CD14-positive monocyte (primary cell): ENCODE measurements around the gene HAS3. TPM values are rescaled to one million over a fixed set of nuclear protein-coding genes. Genes with fewer than 3 reads are reported as not detected.

Experiments used
- DNase-seq, 3 donors: peaks; one replicate each; pipeline ENCODE4 v3.0.0-alpha.2; 2011 to 2022
- H2AFZ ChIP-seq: 2 replicates; pipeline ENCODE4 v1.6.0; 2012; ENCODE audit warnings: mild to moderate bottlenecking, low read depth, low read length, inconsistent platforms; ENCODE audit not compliant: insufficient read depth, poor library complexity, severe bottlenecking
- H3K27ac ChIP-seq, 2 donors: 1 replicate in 1 of 2; 2 replicates in 1 of 2; pipeline ENCODE4 v1.5.1; 2012 to 2013; ENCODE audit warnings: low read length in 2 of 2, control low read depth in 1 of 2, inconsistent platforms in 1 of 2, low read depth in 1 of 2, mild to moderate bottlenecking in 1 of 2
- H3K27me3 ChIP-seq, 2 donors: one replicate each; pipeline versions ENCODE4 v1.6.0 to v1.6.1; 2011 to 2013; ENCODE audit warnings: low read length in 2 of 2; ENCODE audit not compliant: control insufficient read depth in 2 of 2, insufficient read depth in 2 of 2
- H3K36me3 ChIP-seq, 2 donors: replicated peaks in 1 of 2; 1 replicate in 1 of 2; 2 replicates in 1 of 2; pipeline versions ENCODE4 v1.5.1 to v1.6.1; 2012 to 2013; ENCODE audit warnings: low read length in 2 of 2, control low read depth in 1 of 2, inconsistent platforms in 1 of 2, mild to moderate bottlenecking in 1 of 2; ENCODE audit not compliant: insufficient read depth in 2 of 2, control insufficient read depth in 1 of 2
- H3K4me1 ChIP-seq, 2 donors: 1 replicate in 1 of 2; 2 replicates in 1 of 2; pipeline versions ENCODE4 v1.5.1 to v1.6.1; 2012 to 2013; ENCODE audit warnings: low read length in 2 of 2, control low read depth in 1 of 2, inconsistent platforms in 1 of 2, mild to moderate bottlenecking in 1 of 2, moderate library complexity in 1 of 2; ENCODE audit not compliant: insufficient read depth in 2 of 2, control insufficient read depth in 1 of 2
- H3K4me2 ChIP-seq: replicated peaks from 2 replicates; pipeline ENCODE3; 2012; ENCODE audit warnings: low read length, moderate library complexity, mild to moderate bottlenecking; ENCODE audit not compliant: poor library complexity, severe bottlenecking; ENCODE audit errors: extremely low read depth
- H3K4me3 ChIP-seq, 3 experiments: fragments of 200-600 bp in 1 of 3; sonication (generic) in 1 of 3; replicated peaks in 1 of 3; 1 replicate in 2 of 3; 2 replicates in 1 of 3; pipeline ENCODE4 v1.5.1; 2011 to 2013; ENCODE audit warnings: low read length in 3 of 3, mild to moderate bottlenecking in 3 of 3, control low read depth in 2 of 3, low read depth in 2 of 3, inconsistent platforms in 1 of 3, moderate library complexity in 1 of 3
- H3K79me2 ChIP-seq: 2 replicates; pipeline ENCODE4 v1.6.0; 2012; ENCODE audit warnings: mild to moderate bottlenecking, control low read depth, inconsistent platforms, low read length, moderate library complexity; ENCODE audit not compliant: insufficient read depth
- H3K9ac ChIP-seq: 2 replicates; pipeline ENCODE4 v1.6.0; 2017; ENCODE audit warnings: low read length, mild to moderate bottlenecking; ENCODE audit not compliant: insufficient read depth, poor library complexity, severe bottlenecking
- H3K9me3 ChIP-seq, 2 donors: replicated peaks in 1 of 2; 1 replicate in 1 of 2; 2 replicates in 1 of 2; pipeline versions ENCODE4 v1.5.1 to v1.6.1; 2012 to 2013; ENCODE audit warnings: low read length in 2 of 2, control low read depth in 1 of 2; ENCODE audit not compliant: control insufficient read depth in 1 of 2, insufficient read depth in 1 of 2
- H4K20me1 ChIP-seq: 2 replicates; pipeline ENCODE4 v1.6.0; 2012; ENCODE audit warnings: mild to moderate bottlenecking, low read length, control low read depth, moderate library complexity; ENCODE audit not compliant: insufficient read depth
- H3K27ac Mint-ChIP-seq, 7 donors: one replicate each; pipeline ENCODE4 v1.8.0; 2020; ENCODE audit warnings: mild to moderate bottlenecking in 7 of 7, mixed read lengths in 7 of 7, moderate library complexity in 6 of 7, inconsistent platforms in 2 of 7
- H3K27me3 Mint-ChIP-seq, 3 donors: one replicate each; pipeline ENCODE4 v1.8.0; 2021 to 2022; ENCODE audit warnings: low read depth in 3 of 3, mild to moderate bottlenecking in 3 of 3, mixed read lengths in 3 of 3, moderate library complexity in 3 of 3, inconsistent platforms in 1 of 3
- H3K36me3 Mint-ChIP-seq, 2 donors: one replicate each; pipeline ENCODE4 v1.8.0; 2020; ENCODE audit warnings: mixed read lengths in 2 of 2, inconsistent platforms in 1 of 2, mild to moderate bottlenecking in 1 of 2
- H3K4me1 Mint-ChIP-seq: one replicate; pipeline ENCODE4 v1.8.0; 2020; ENCODE audit warnings: mild to moderate bottlenecking, mixed read lengths
- H3K4me3 Mint-ChIP-seq, 2 donors: one replicate each; pipeline ENCODE4 v1.8.0; 2020; ENCODE audit warnings: mild to moderate bottlenecking in 2 of 2, mixed read lengths in 2 of 2, moderate library complexity in 1 of 2
- H3K9me3 Mint-ChIP-seq, 7 donors: one replicate each; pipeline ENCODE4 v1.8.0; 2020 to 2022; ENCODE audit warnings: mixed read lengths in 7 of 7, mild to moderate bottlenecking in 6 of 7, moderate library complexity in 6 of 7, inconsistent platforms in 2 of 7
- CTCF ChIP-seq: fragments of 200-600 bp; IDR thresholded peaks from one replicate; pipeline ENCODE4 v1.8.0; 2022; ENCODE audit warnings: antibody characterized with exemption, mild to moderate bottlenecking
- WGBS: methylation state at CpG from one replicate; pipeline ENCODE4 v1.1.5; 2013; ENCODE audit warnings: missing lambda C conversion rate; ENCODE audit not compliant: insufficient coverage; 5-methylcytosine and 5-hydroxymethylcytosine counted together
- intact Hi-C, 2 donors: fragments of 100-400 bp; cut with micrococcal nuclease; formaldehyde crosslinking; loops; one replicate each; pipeline versions ENCODE4 v1.15.0 to v1.15.1; 2023
- polyA minus RNA-seq: library from RNA; depleted of rRNA, polyadenylated mRNA; stranded (reverse); fragments of >200 nt; gene quantifications from 2 replicates; pipeline ENCODE4 v1.2.3, GENCODE V29; 2012
- polyA plus RNA-seq, 3 donors: library from polyadenylated mRNA; depleted of rRNA in 1 of 3; unstranded in 2 of 3; stranded (reverse) in 1 of 3; fragments of 300-500 nt in 2 of 3; fragments of >200 nt in 1 of 3; fragmentation: Illumina TruSeq in 2 of 3; gene quantifications; 1 replicate in 2 of 3; 2 replicates in 1 of 3; pipeline ENCODE4 v1.2.3, GENCODE V29; 2012 to 2021
- total RNA-seq, 12 experiments: library from RNA in 1 of 12; stranded (reverse) in 1 of 12; fragments of 120-200 nt in 1 of 12; gene quantifications; one replicate each; pipeline ENCODE4 v1.2.4 and lab custom pipeline; 2013 to 2026; ENCODE audit warnings: mixed read lengths in 6 of 12, inconsistent platforms in 1 of 12

The HAS3 gene
- total RNA-seq (2013): 0.19 TPM
- polyA plus RNA-seq: 1 to 10 TPM in 1 of 3 donors, not detected in 2; 1.3 TPM
- 1.1 and 1.2 TPM in 2 replicates for polyA minus RNA-seq
- total RNA-seq (lab: John Stamatoyannopoulos, UW): 0.08 to 1.6 (median 1.4) reads per million in 11 experiments

- Mint-ChIP-seq H3K27me3 (peaks cover 60 to 69% (median 68%) of the 10 kb centered on the region in 3 donors), H3K27ac (peak within 1 kb of the TSS in 2 of 7 donors; percentile 12 to 36), H3K4me1 (peaks cover 20% of the 10 kb centered on the region), H3K4me3 (peak within 1 kb of the TSS; percentile 63 to 86), H3K36me3 (peaks cover 15 to 24% of the 10 kb centered on the region in 2 donors), H3K9me3 (peaks cover 0 to 11% (median 0%) of the 10 kb centered on the region in 7 donors)
- Histone ChIP-seq H3K4me2 (peak within 1 kb of the TSS; percentile 56), H3K4me3 (peak within 1 kb of the TSS in 1 of 3 experiments; percentile 40), H3K27ac (no peak within 1 kb of the TSS), H3K79me2 (no peaks in the 10 kb centered on the region), H4K20me1 (peaks cover 43% of the 10 kb centered on the region), H3K27me3 (peaks cover 24 to 49% of the 10 kb centered on the region in 2 donors), H3K36me3 (peaks cover 8 to 11% of the 10 kb centered on the region in 2 donors), H3K9ac (no peak within 1 kb of the TSS), H2AFZ (no peak within 1 kb of the TSS), H3K9me3 (peaks cover 0 to 7% of the 10 kb centered on the region in 2 donors), H3K4me1 (peaks cover 14 to 25% of the 10 kb centered on the region in 2 donors)
- no peak for DNase-seq
- under 1% methylated on average over 76 of the region's 80 CpGs for WGBS
- TF ChIP-seq CTCF: no peak
- intact Hi-C loops: no loop called here
These were observed at the start of gene HAS3 for GRCh38 chr16:69105501-69106361. HAS3 (plus strand) TSS chr16:69105653; CDS start chr16:69109396, 3,743 bp downstream.

- H3K27ac ChIP-seq: no peak overlapping the region
- H3K9ac ChIP-seq: no peak overlapping the region
- Mint-ChIP-seq H3K27me3 (peaks cover 0 to 1% (median 0%) of the 10 kb centered on the region in 3 donors), H3K4me3 (no peak overlapping the region), H3K4me1 (peaks cover 14% of the 10 kb centered on the region), H3K27ac (peak overlapping the region in 1 of 7 donors; percentile 9), H3K9me3 (no peaks in the 10 kb centered on the region), H3K36me3 (peaks cover 10 to 22% of the 10 kb centered on the region in 2 donors)
- H3K4me3 ChIP-seq: no peak overlapping the region
- intact Hi-C loops: no loop called here
- no peaks in the 10 kb centered on the region for H3K27me3 ChIP-seq
- H3K4me2 ChIP-seq: no peak overlapping the region
- no peaks in the 10 kb centered on the region for H3K9me3 ChIP-seq
- no peaks in the 10 kb centered on the region for H4K20me1 ChIP-seq
- H3K4me1 ChIP-seq: no peaks in the 10 kb centered on the region
- no CpG with 5 or more reads among the region's 1 CpG for WGBS
- no peak for TF ChIP-seq CTCF
- no peaks in the 10 kb centered on the region for H3K79me2 ChIP-seq
- no peak overlapping the region for H2AFZ ChIP-seq
- no peak for DNase-seq
- peaks cover 0 to 5% of the 10 kb centered on the region in 2 donors for H3K36me3 ChIP-seq
These were observed 49.5 kb upstream of the HAS3 start for GRCh38 chr16:69055980-69056379.
